SJSA1 (cell line): ENCODE data around the gene PAK1. TPM values are rescaled to one million over a fixed set of nuclear protein-coding genes. Genes with fewer than 3 reads are reported as not detected.
"Not testable (repeated sequence)": the region's sequence is repeated elsewhere in the genome, so short reads cannot be mapped to it uniquely, and the experiment has no call there.

Source experiments
- DNase-seq, 2 experiments: peaks; one replicate each; pipeline ENCODE4 v3.0.0-alpha.2; 2015 to 2020; ENCODE audit warnings: low spot score in 2 of 2, low read depth in 1 of 2
- H3K27ac ChIP-seq: fragments of 250-450 bp; sonication (Bioruptor Pico); 2 replicates; pipeline ENCODE4 v1.5.1; 2020; ENCODE audit warnings: mild to moderate bottlenecking, moderate library complexity
- H3K27me3 ChIP-seq: fragments of 250-450 bp; sonication (Bioruptor Pico); replicated peaks from 2 replicates; pipeline ENCODE4 v1.5.1; 2020; ENCODE audit warnings: mild to moderate bottlenecking, moderate library complexity
- H3K36me3 ChIP-seq: fragments of 250-450 bp; sonication (Bioruptor Pico); 2 replicates; pipeline ENCODE4 v1.5.1; 2020; ENCODE audit warnings: mild to moderate bottlenecking
- H3K4me1 ChIP-seq: fragments of 250-450 bp; sonication (Bioruptor Pico); replicated peaks from 2 replicates; pipeline ENCODE4 v1.6.1; 2021; ENCODE audit warnings: mild to moderate bottlenecking
- H3K4me3 ChIP-seq: fragments of 250-450 bp; sonication (Bioruptor Pico); 2 replicates; pipeline ENCODE4 v1.5.1; 2020; ENCODE audit warnings: mild to moderate bottlenecking
- H3K9me3 ChIP-seq: fragments of 250-450 bp; sonication (Bioruptor Pico); replicated peaks from 2 replicates; pipeline ENCODE4 v1.5.1; 2020; ENCODE audit warnings: mild to moderate bottlenecking
- total RNA-seq: library from RNA; depleted of rRNA; stranded (reverse); fragments of >200 nt; shearing (Covaris generic); gene quantifications from 2 replicates; pipeline ENCODE4 v1.2.3, GENCODE V29; 2014

The PAK1 gene
- total RNA-seq, 1 experiment from 2014 or later = 14.4 TPM

GRCh38 chr11:77302752-77303151, 171.1 kb downstream of the PAK1 start:
- H3K9me3 ChIP-seq = no peaks in the 10 kb centered on the region
- H3K4me1 ChIP-seq = no peaks in the 10 kb centered on the region
- no peak for DNase-seq
- H3K27ac ChIP-seq = no peak overlapping the region
- H3K4me3 ChIP-seq = no peak overlapping the region
- no peaks in the 10 kb centered on the region for H3K36me3 ChIP-seq
- H3K27me3 ChIP-seq = no peaks in the 10 kb centered on the region

DNA sequence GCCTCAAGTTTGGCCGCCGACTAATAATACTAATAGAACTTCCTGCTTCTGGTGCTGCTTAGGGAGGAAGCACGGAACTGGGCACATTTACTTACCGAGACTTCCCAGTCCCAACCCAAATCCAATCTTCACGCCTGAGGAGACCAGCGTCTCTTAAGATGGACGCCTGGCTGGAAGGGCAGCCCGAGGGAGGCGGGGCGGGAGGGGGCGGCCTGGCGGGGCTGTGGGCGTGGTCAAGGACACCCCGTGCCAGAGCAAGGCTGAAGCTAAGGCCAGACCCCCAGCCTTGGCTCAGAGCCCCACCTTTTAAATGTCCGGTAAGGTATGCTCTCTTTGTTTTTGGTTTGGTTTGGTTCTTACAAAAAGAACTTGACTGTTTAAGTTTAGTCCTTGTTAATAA, 172.4 kb downstream of the PAK1 start, which contains the start of gene GDPD4:
Gene GDPD4, minus strand, starts transcription at position 177 of the 400 bp plus-strand sequence. CDS start 16,549 bp downstream, outside the sequence.
- Histone ChIP-seq H3K9me3 (no peaks in the 10 kb centered on the region), H3K4me3 (no peak within 1 kb of the TSS), H3K4me1 (no peaks in the 10 kb centered on the region), H3K27ac (no peak within 1 kb of the TSS), H3K36me3 (no peaks in the 10 kb centered on the region), H3K27me3 (no peaks in the 10 kb centered on the region)
- DNase-seq = no peak

DNA sequence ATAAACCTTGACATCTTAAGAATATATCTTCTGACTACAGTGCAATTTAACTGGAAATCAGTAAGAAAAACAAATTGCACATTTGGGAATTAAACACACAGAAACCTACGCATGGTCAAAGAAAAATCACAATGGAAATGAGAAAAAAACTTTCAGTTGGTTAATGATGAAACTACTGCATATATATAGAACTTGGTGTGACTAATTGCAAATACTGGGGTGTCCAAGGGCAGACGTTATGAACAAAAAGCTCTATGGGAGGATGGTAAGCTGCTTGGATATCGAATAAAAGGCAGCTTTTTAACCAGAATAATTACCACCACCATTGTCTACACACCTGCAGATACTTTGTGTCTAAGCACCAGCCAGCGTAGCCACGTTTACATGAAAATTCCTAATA, 173.2 kb downstream of the PAK1 start:
- Histone ChIP-seq H3K27ac (no peak overlapping the region), H3K36me3 (no peaks in the 10 kb centered on the region), H3K27me3 (no peaks in the 10 kb centered on the region), H3K4me3 (no peak overlapping the region), H3K4me1 (no peaks in the 10 kb centered on the region), H3K9me3 (no peaks in the 10 kb centered on the region)
- DNase-seq = no peak

- not testable (repeated sequence) for DNase-seq, H3K36me3 ChIP-seq, H3K9me3 ChIP-seq, H3K27me3 ChIP-seq, H3K27ac ChIP-seq, H3K4me1 ChIP-seq, H3K4me3 ChIP-seq
These were observed 173.9 kb downstream of the PAK1 start for GRCh38 chr11:77300028-77300427.

GRCh38 chr11:77299528-77299993, 174.3 kb downstream of the PAK1 start:
- Histone ChIP-seq H3K36me3 (no peaks in the 10 kb centered on the region), H3K4me3 (no peak overlapping the region), H3K9me3 (no peaks in the 10 kb centered on the region), H3K27me3 (no peaks in the 10 kb centered on the region), H3K27ac (no peak overlapping the region), H3K4me1 (no peaks in the 10 kb centered on the region)
- no peak for DNase-seq

DNA sequence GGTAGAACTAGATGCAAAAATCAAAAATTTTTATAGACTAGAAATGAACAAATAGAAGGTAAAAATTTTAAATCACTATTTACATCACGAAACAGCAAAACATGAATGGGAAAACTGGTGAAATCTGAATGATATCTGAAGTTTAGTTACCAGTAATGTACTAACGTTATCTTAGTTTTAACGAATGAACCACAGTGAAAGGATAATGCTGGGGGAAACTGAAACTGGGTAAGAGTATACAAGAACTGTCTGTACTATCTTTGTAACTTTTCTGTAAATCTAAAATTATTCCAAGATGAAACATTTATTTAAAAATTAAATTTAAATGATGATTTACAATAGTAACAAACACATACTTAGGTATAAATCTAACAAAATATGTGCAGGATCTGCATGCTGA, 179.9 kb downstream of the PAK1 start:
- no peaks in the 10 kb centered on the region for H3K36me3 ChIP-seq
- no peak overlapping the region for H3K27ac ChIP-seq
- H3K4me1 ChIP-seq = no peaks in the 10 kb centered on the region
- no peaks in the 10 kb centered on the region for H3K27me3 ChIP-seq
- no peak for DNase-seq
- no peaks in the 10 kb centered on the region for H3K9me3 ChIP-seq
- no peak overlapping the region for H3K4me3 ChIP-seq

GRCh38 chr11:77289737-77290136, 184.2 kb downstream of the PAK1 start:
- DNase-seq = no peak
- no peaks in the 10 kb centered on the region for H3K36me3 ChIP-seq
- no peak overlapping the region for H3K4me3 ChIP-seq
- no peaks in the 10 kb centered on the region for H3K9me3 ChIP-seq
- no peaks in the 10 kb centered on the region for H3K27me3 ChIP-seq
- peaks cover 7% of the 10 kb centered on the region for H3K4me1 ChIP-seq
- no peak overlapping the region for H3K27ac ChIP-seq

DNA sequence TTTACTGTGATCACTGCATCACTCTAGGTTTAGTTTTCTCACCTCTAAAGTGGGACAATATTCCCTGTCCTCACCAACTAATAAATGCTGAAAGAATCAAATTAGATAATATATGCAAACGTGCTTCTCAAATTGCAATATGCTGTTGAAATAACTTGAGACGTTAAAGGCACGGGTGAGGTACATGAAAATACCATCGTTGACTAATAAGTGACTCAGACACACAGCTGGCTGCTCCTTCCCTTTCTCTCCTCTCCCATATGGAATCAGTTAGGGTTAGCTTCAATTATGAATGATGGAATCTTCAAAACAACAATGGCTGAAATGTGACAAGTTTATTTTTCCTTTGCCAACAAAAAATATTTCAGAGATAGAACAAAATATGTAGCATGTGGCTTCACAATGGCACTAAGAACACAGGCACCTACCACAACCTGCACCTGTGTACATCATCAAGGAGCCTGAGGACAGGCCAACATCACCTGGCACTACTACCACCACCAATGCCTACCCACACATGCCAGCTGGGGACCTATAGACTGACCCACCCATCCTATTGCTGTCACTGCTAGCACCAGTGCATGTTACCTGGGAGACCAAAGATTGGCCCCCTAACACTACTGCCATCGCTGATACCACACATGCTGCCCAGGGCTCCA, 186.2 kb downstream of the PAK1 start:
- Histone ChIP-seq H3K4me3 (no peak overlapping the region), H3K27me3 (no peaks in the 10 kb centered on the region), H3K27ac (no peak overlapping the region), H3K9me3 (no peaks in the 10 kb centered on the region), H3K4me1 (peaks cover 7% of the 10 kb centered on the region), H3K36me3 (no peaks in the 10 kb centered on the region)
- peak in 1 of 2 experiments; percentile 29 for DNase-seq

- no peaks in the 10 kb centered on the region for H3K27me3 ChIP-seq
- no peaks in the 10 kb centered on the region for H3K36me3 ChIP-seq
- H3K4me1 ChIP-seq = peaks cover 7% of the 10 kb centered on the region
- no peak overlapping the region for H3K4me3 ChIP-seq
- peak in 1 of 2 experiments; percentile 1 for DNase-seq
- H3K27ac ChIP-seq = no peak overlapping the region
- H3K9me3 ChIP-seq = no peaks in the 10 kb centered on the region
These were observed 186.8 kb downstream of the PAK1 start for GRCh38 chr11:77287136-77287535.

GRCh38 chr11:77284476-77285468, 189.1 kb downstream of the PAK1 start:
- no peaks in the 10 kb centered on the region for H3K27me3 ChIP-seq
- H3K36me3 ChIP-seq = no peaks in the 10 kb centered on the region
- H3K4me3 ChIP-seq = no peak overlapping the region
- no peak for DNase-seq
- no peak overlapping the region for H3K27ac ChIP-seq
- H3K9me3 ChIP-seq = no peaks in the 10 kb centered on the region
- peaks cover 7% of the 10 kb centered on the region for H3K4me1 ChIP-seq

DNA sequence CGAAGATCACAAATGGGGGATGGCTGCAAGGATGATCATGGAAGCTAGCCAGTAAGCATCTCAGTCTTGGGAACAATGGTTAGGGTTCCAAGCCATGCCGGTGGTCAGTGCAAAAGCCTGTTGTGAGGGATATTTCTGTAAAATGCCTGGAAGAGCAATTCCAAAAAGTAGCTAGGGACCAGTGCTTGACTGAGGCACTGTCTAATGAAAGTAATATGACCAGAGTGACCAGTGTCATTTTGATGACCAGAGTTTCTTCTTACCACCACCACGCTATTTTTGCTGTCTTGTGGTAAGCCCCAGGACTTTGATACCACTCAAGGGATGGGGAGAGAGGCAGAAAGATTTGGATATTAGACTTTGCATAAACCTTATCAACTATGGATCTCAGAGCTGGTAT, 190.8 kb downstream of the PAK1 start:
- no peaks in the 10 kb centered on the region for H3K27me3 ChIP-seq
- no peak for DNase-seq
- no peaks in the 10 kb centered on the region for H3K9me3 ChIP-seq
- no peak overlapping the region for H3K27ac ChIP-seq
- H3K4me1 ChIP-seq = peaks cover 7% of the 10 kb centered on the region
- H3K4me3 ChIP-seq = no peak overlapping the region
- no peaks in the 10 kb centered on the region for H3K36me3 ChIP-seq

DNA sequence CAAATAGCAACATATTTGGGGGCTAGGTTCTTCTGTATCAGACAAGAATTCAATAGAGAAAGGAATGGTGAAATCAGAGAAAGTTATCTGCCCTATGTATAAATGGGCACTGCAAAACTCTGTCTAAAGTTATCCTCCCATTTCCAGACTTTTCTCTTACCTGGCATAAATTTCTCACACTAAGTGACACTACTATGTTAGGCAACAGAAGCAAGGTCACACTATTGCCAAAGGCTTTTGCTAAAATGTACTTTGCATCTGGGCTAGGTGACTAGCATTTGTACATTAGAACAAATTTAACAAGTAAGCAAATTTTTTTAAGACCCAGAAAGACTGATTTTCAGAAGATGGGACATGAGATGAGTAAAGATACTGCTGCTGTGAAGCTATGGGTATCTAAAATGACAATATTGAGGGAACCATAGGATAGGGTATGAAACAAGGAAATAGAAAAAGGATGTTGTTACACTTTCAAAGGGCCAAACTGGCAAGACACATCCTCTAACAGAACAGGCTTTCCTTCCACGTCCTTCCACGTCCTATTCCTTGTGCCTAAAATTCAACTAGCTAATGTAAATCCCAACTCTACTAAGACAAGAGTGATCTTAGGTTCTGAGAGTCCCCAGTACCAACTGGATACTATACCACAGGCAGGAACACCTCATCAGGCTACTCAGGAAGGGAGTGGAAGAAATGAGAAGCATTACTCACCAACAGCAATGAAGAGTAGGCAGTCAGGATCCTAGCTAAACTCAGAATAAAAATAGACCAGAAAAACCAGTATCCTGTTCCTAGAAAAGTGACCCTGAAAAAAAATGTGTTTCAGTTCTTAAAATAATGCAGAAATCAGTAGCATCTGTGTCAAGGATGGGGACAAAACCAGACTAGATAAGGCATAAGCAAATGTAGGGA, 195.0 kb downstream of the PAK1 start:
- no peaks in the 10 kb centered on the region for H3K9me3 ChIP-seq
- H3K36me3 ChIP-seq = no peaks in the 10 kb centered on the region
- DNase-seq = no peak
- H3K4me1 ChIP-seq = no peaks in the 10 kb centered on the region
- H3K27me3 ChIP-seq = no peaks in the 10 kb centered on the region
- H3K4me3 ChIP-seq = no peak overlapping the region
- no peak overlapping the region for H3K27ac ChIP-seq

GRCh38 chr11:77276271-77276670, 197.6 kb downstream of the PAK1 start:
- Histone ChIP-seq H3K4me3 (no peak overlapping the region), H3K36me3 (no peaks in the 10 kb centered on the region), H3K27me3 (no peaks in the 10 kb centered on the region), H3K27ac (no peak overlapping the region), H3K9me3 (no peaks in the 10 kb centered on the region), H3K4me1 (no peaks in the 10 kb centered on the region)
- DNase-seq = no peak
